AG09309 (cell line): ENCODE data around the gene INTS2.

ENCODE experiments used
- DNase-seq: peaks from one replicate; pipeline ENCODE4 v3.0.0-alpha.2; 2010; ENCODE audit warnings: low read depth
- H3K4me3 ChIP-seq: 2 replicates; pipeline ENCODE4 v1.5.1; 2011; ENCODE audit warnings: mild to moderate bottlenecking, low read depth, low read length, moderate library complexity; ENCODE audit not compliant: control insufficient read depth
- TF ChIP-seq, protein P1 (sequence below): IDR thresholded peaks from 2 replicates; pipeline ENCODE4 v1.5.1; 2011; ENCODE audit warnings: mild to moderate bottlenecking, low read depth, low read length, inconsistent platforms; ENCODE audit not compliant: insufficient read depth, control insufficient read depth; ENCODE audit errors: missing control alignments

INTS2 gene

GRCh38 chr17:61835606-61836005 is 92.2 kb downstream of the INTS2 start:
- no peak for DNase-seq
- no peak overlapping the region for H3K4me3 ChIP-seq
- TF ChIP-seq, protein P1, sequence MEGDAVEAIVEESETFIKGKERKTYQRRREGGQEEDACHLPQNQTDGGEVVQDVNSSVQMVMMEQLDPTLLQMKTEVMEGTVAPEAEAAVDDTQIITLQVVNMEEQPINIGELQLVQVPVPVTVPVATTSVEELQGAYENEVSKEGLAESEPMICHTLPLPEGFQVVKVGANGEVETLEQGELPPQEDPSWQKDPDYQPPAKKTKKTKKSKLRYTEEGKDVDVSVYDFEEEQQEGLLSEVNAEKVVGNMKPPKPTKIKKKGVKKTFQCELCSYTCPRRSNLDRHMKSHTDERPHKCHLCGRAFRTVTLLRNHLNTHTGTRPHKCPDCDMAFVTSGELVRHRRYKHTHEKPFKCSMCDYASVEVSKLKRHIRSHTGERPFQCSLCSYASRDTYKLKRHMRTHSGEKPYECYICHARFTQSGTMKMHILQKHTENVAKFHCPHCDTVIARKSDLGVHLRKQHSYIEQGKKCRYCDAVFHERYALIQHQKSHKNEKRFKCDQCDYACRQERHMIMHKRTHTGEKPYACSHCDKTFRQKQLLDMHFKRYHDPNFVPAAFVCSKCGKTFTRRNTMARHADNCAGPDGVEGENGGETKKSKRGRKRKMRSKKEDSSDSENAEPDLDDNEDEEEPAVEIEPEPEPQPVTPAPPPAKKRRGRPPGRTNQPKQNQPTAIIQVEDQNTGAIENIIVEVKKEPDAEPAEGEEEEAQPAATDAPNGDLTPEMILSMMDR, result no peak

GRCh38 chr17:61834610-61835009 is 93.2 kb downstream of the INTS2 start:
- H3K4me3 ChIP-seq, result no peak overlapping the region
- DNase-seq, result no peak
- TF ChIP-seq, protein P1, result no peak

GRCh38 chr17:61833536-61834193 is 94.1 kb downstream of the INTS2 start:
- peak; percentile 69 for DNase-seq
- no peak overlapping the region for H3K4me3 ChIP-seq
- TF ChIP-seq, protein P1, result no peak

GRCh38 chr17:61832463-61832862 is 95.3 kb downstream of the INTS2 start:
- no peak overlapping the region for H3K4me3 ChIP-seq
- TF ChIP-seq, protein P1, result no peak

DNA sequence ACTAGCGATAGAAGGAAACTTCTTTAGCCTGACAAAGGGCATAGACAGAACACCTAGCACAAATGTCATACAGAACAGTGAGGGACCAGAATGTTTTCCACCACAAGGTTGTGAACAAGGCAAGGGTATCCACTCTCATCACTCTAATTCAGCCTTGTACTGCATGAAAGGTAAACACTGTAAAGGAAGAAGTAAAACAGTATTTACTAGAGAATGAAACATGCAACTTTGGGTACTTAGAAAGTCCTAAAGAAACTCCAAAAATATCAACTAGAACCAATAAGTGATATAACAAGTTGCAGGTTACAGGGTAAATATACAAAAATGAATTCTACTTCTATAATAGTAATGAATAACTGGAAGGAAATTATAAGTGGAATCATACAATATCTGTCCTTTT is 96.7 kb downstream of the INTS2 start:
- no peak for DNase-seq

More at GRCh38 chr17:61832463-61832862, 95.3 kb downstream of the INTS2 start:
- no peak for DNase-seq

DNA sequence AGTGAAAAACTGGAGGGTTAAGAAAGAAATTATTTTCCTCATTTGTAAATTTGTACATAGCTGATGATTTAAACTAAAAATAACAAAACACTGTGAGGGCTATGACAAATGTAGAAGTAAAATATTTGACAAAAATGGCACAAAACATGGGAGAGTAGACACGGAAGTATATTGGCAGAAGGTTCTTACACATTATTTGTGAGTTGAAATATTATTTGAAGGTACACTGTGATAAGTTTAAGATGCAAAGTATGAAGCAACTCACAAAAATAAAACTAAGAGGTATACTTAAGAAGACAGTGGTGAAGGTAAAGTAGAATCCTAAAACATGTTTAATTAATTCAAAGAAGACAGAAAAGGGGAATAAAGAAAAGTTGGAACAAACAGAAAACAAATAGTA is 99.1 kb downstream of the INTS2 start:
- DNase-seq, result no peak
- TF ChIP-seq, protein P1, result no peak
- no peak overlapping the region for H3K4me3 ChIP-seq

More for the DNA sequence above, 96.7 kb downstream of the INTS2 start:
- TF ChIP-seq, protein P1, result no peak
- H3K4me3 ChIP-seq, result no peak overlapping the region
